ENCODE results near the gene SNRPD1.

The SNRPD1 gene

DNA sequence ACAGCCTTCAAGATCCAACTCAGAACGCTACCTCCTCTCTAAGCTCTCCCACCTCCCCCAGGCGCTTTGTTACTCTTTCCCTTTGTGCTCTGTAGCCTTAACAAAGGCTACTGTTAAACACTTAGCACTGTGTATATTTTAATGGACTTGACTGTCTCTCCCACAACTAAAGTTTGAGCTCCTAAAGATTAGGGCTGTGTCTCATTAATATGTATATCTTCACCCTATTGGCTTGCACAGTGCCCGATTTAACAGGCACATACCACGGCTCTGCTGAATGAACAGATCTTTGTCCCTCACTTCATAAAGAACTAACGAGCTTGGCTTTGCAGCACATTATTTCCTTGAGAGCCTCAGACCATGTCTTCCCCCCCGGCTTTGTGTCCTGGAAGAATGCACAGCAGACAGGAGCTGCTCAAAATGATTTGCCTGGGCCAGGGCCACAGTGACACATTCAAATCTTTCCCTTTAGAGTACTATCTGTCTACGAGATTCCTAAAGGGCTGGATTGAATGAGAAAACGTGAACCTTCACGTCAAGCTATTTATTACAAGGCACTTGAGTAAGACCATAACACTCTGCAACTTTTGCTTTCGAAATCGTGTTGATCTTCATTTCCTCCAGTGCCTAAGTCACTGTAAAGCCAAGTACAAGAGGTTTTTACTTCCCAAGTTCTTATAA lies 70.4 kb downstream of the SNRPD1 start:
- TF ChIP-seq TAF1 (IDR thresholded peaks at IDR 0.05; ENCODE audit: borderline replicate concordance, insufficient read depth, low read length) (no peak), FOXP2 (optimal IDR thresholded peaks at IDR 0.05; ENCODE audit: borderline replicate concordance, extremely low read depth, extremely low read length, insufficient read depth) (no peak), SIN3A (IDR thresholded peaks at IDR 0.05; ENCODE audit: borderline replicate concordance, insufficient read depth, low read length) (no peak), POLR2AphosphoS5 (IDR thresholded peaks at IDR 0.05; ENCODE audit: low read depth, low read length) (no peak)
- TF ChIP-seq, protein P1, sequence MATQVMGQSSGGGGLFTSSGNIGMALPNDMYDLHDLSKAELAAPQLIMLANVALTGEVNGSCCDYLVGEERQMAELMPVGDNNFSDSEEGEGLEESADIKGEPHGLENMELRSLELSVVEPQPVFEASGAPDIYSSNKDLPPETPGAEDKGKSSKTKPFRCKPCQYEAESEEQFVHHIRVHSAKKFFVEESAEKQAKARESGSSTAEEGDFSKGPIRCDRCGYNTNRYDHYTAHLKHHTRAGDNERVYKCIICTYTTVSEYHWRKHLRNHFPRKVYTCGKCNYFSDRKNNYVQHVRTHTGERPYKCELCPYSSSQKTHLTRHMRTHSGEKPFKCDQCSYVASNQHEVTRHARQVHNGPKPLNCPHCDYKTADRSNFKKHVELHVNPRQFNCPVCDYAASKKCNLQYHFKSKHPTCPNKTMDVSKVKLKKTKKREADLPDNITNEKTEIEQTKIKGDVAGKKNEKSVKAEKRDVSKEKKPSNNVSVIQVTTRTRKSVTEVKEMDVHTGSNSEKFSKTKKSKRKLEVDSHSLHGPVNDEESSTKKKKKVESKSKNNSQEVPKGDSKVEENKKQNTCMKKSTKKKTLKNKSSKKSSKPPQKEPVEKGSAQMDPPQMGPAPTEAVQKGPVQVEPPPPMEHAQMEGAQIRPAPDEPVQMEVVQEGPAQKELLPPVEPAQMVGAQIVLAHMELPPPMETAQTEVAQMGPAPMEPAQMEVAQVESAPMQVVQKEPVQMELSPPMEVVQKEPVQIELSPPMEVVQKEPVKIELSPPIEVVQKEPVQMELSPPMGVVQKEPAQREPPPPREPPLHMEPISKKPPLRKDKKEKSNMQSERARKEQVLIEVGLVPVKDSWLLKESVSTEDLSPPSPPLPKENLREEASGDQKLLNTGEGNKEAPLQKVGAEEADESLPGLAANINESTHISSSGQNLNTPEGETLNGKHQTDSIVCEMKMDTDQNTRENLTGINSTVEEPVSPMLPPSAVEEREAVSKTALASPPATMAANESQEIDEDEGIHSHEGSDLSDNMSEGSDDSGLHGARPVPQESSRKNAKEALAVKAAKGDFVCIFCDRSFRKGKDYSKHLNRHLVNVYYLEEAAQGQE (IDR thresholded peaks at IDR 0.05; ENCODE audit: insufficient read depth in 1 of 2, low read depth in 2 of 2, low read length in 2 of 2), result no peak

Measured in PFSK-1 (cell line).